Measurements from ENCODE around the gene GLMP.

GRCh38 chr1:156344409-156344808, 48.9 kb upstream of the GLMP start:
- TF ChIP-seq POLR2A (IDR thresholded peaks at IDR 0.05; ENCODE audit: low read length) (no peak), GATA1 (IDR thresholded peaks at IDR 0.05; ENCODE audit: low read depth, low read length) (no peak)
